GM12878 (cell line): Measurements from ENCODE around the gene EPHA8. TPM values are rescaled to one million over a fixed set of nuclear protein-coding genes. Genes with fewer than 3 reads are reported as not detected.

Experiments used
- ATAC-seq: fragments of 200-7000 bp; cut with Tn5 transposase; 3 replicates; pipeline ENCODE4 v1.9.1; 2020; ENCODE audit warnings: mild to moderate bottlenecking, moderate library complexity
- BruUV-seq: library from RNA; stranded (reverse); fragments of 400-500 nt; replicated peaks from 2 replicates; lab custom pipeline; 2021; lab: Mats Ljungman, UMichigan
- CTCF ChIA-PET: fragments of 300-600 bp; sonication (Branson Sonifier 250); formaldehyde crosslinking; extraction: SDS; loops from one replicate; lab custom pipeline; 2021; ENCODE audit warnings: inconsistent platforms; lab: Yijun Ruan, JAX
- POLR2A ChIA-PET: fragments of 350-600 bp; formaldehyde crosslinking; extraction: SDS; loops from one replicate; lab custom pipeline; 2021; ENCODE audit warnings: inconsistent platforms; lab: Charles Lee
- RAD21 ChIA-PET: fragments of 300-600 bp; sonication (Branson Sonifier 250); formaldehyde crosslinking; loops from one replicate; lab custom pipeline; 2023; ENCODE audit warnings: antibody characterized with exemption; ENCODE audit not compliant: unreplicated experiment; lab: Charles Lee
- SMC1A ChIA-PET: fragments of 300-600 bp; sonication (Branson Sonifier 250); formaldehyde crosslinking; loops from one replicate; lab custom pipeline; 2023; ENCODE audit not compliant: unreplicated experiment, uncharacterized antibody; lab: Charles Lee
- DNase-seq: peaks from one replicate; pipeline ENCODE4 v3.0.0-alpha.2; 2011; ENCODE audit warnings: low read depth, low spot score
- FAIRE-seq: peaks from 3 replicates; lab custom pipeline; 2011; peaks lifted over from hg19 to GRCh38; lab: Jason Lieb, UNC
- H2AFZ ChIP-seq: 2 replicates; pipeline ENCODE4 v1.6.0; 2011; ENCODE audit warnings: low read depth, low read length, control low read depth; ENCODE audit not compliant: control insufficient read depth
- H3K27ac ChIP-seq: 2 replicates; pipeline ENCODE4 v1.5.1; 2011; ENCODE audit warnings: control low read depth; ENCODE audit not compliant: control insufficient read depth, insufficient read depth
- H3K27me3 ChIP-seq, 2 experiments: replicated peaks in 1 of 2; 2 replicates each; pipeline versions ENCODE4 v1.6.0 to v1.6.1; 2011; ENCODE audit warnings: low read length in 1 of 2; ENCODE audit not compliant: control insufficient read depth in 2 of 2, insufficient read depth in 2 of 2
- H3K36me3 ChIP-seq, 2 experiments: 2 replicates each; pipeline ENCODE4 v1.5.1; 2011; ENCODE audit warnings: low read length in 1 of 2; ENCODE audit not compliant: control insufficient read depth in 2 of 2, insufficient read depth in 2 of 2
- H3K4me1 ChIP-seq: 2 replicates; pipeline ENCODE4 v1.6.1; 2011; ENCODE audit warnings: mild to moderate bottlenecking, low read length, moderate library complexity, mixed read lengths; ENCODE audit not compliant: control insufficient read depth, insufficient read depth
- H3K4me2 ChIP-seq: 2 replicates; pipeline ENCODE4 v1.6.0; 2011; ENCODE audit warnings: control low read depth; ENCODE audit not compliant: control insufficient read depth, insufficient read depth
- H3K4me3 ChIP-seq: fragments of 200-600 bp; sonication (generic); 2 replicates; pipeline ENCODE4 v1.5.1; 2016
- H3K79me2 ChIP-seq: 2 replicates; pipeline ENCODE4 v1.6.0; 2011; ENCODE audit warnings: low read length; ENCODE audit not compliant: control insufficient read depth, insufficient read depth
- H3K9ac ChIP-seq: 2 replicates; pipeline ENCODE4 v1.8.0; 2011; ENCODE audit warnings: low read length, control low read depth, mixed read lengths; ENCODE audit not compliant: control insufficient read depth, insufficient read depth
- H3K9me3 ChIP-seq: replicated peaks from 3 replicates; pipeline ENCODE4 v1.5.1; 2011; ENCODE audit warnings: mild to moderate bottlenecking, low read length; ENCODE audit not compliant: control insufficient read depth, insufficient read depth
- H4K20me1 ChIP-seq: 2 replicates; pipeline ENCODE4 v1.6.0; 2011; ENCODE audit not compliant: control insufficient read depth, insufficient read depth
- BHLHE40 ChIP-seq, 2 experiments: fragments of 450-650 bp in 1 of 2; IDR thresholded peaks; 2 replicates each; pipeline ENCODE4 v1.6.1; 2011 to 2017; ENCODE audit warnings: low read depth in 2 of 2, borderline replicate concordance in 1 of 2, improper control_type of control experiment in 1 of 2, low read length in 1 of 2, mild to moderate bottlenecking in 1 of 2
- CBFB ChIP-seq: IDR thresholded peaks from 2 replicates; pipeline ENCODE4 v1.6.1; 2016; ENCODE audit warnings: antibody characterized with exemption, low read depth
- CTCF ChIP-seq, 3 experiments: IDR thresholded peaks in 2 of 3; conservative IDR thresholded peaks in 1 of 3; 2 replicates each; pipeline ENCODE4 v1.5.1; 2011; ENCODE audit warnings: low read depth in 3 of 3, low read length in 3 of 3, mild to moderate bottlenecking in 3 of 3, control low read depth in 2 of 3, moderate library complexity in 2 of 3, inconsistent platforms in 1 of 3, mixed read lengths in 1 of 3; ENCODE audit not compliant: control insufficient read depth in 2 of 3, insufficient read depth in 1 of 3; ENCODE audit errors: extremely low read depth in 1 of 3
- MXI1 ChIP-seq: fragments of 150-350 bp; IDR thresholded peaks from 2 replicates; pipeline ENCODE4 v1.6.1; 2011; ENCODE audit warnings: low read depth, mild to moderate bottlenecking, inconsistent platforms, low read length, improper control_type of control experiment
- RB1 ChIP-seq: fragments of 450-650 bp; formaldehyde crosslinking; IDR thresholded peaks from 2 replicates; pipeline ENCODE4 v1.6.1; 2017; ENCODE audit warnings: mild to moderate bottlenecking, borderline replicate concordance
- TCF3 ChIP-seq: IDR thresholded peaks from 2 replicates; pipeline ENCODE4 v1.6.1; 2012; ENCODE audit warnings: low read depth, mild to moderate bottlenecking, low read length, borderline replicate concordance; ENCODE audit not compliant: insufficient read depth
- ZNF274 ChIP-seq: IDR thresholded peaks from one replicate; pipeline ENCODE4 v1.8.0; 2011; ENCODE audit not compliant: insufficient read length, insufficient read depth
- WGBS: methylation state at CpG from one replicate; pipeline ENCODE4 v1.1.6; 2016; ENCODE audit warnings: low lambda C conversion rate; ENCODE audit not compliant: insufficient replicate concordance, insufficient coverage; ENCODE audit errors: missing lambda C conversion rate; 5-methylcytosine and 5-hydroxymethylcytosine counted together
- in situ Hi-C: fragments of 300-500 bp; cut with MboI; formaldehyde crosslinking; loops from 9 replicates; pipeline ENCODE4 v1.14.3; 2018; ENCODE audit warnings: mixed read lengths
- intact Hi-C: fragments of 100-400 bp; cut with micrococcal nuclease; formaldehyde crosslinking; loops from one replicate; pipeline ENCODE4 v1.14.2; 2022; ENCODE audit not compliant: unreplicated experiment
- polyA plus RNA-seq, 11 experiments: library from polyadenylated mRNA; depleted of rRNA in 4 of 11; unstranded in 6 of 11; stranded (reverse) in 5 of 11; fragments of >200 nt; fragmentation: Nextera tagmentation in 4 of 11; fragmentation: Illumina TruSeq in 1 of 11; extraction: Ambion mirVana in 4 of 11; extraction: Trizol in 1 of 11; gene quantifications; 1 replicate in 1 of 11; 2 replicates in 10 of 11; pipeline versions ENCODE4 v1.2.1 to v1.2.3, GENCODE V29; 2011 to 2016; ENCODE audit warnings: inconsistent platforms in 2 of 11, missing spikeins in 2 of 11, low read depth in 1 of 11
- total RNA-seq, 4 experiments: library from RNA; depleted of rRNA in 3 of 4; stranded (reverse); fragments of >200 nt in 3 of 4; fragmentation: Illumina TruSeq in 1 of 4; extraction: Trizol in 1 of 4; gene quantifications; 2 replicates each; pipeline versions ENCODE4 v1.2.1 to v1.2.3, GENCODE V29; 2013 to 2021
- TF ChIP-seq, protein P1 (sequence below): IDR thresholded peaks from 2 replicates; pipeline ENCODE4 v1.6.1; 2012; ENCODE audit warnings: improper control_type of control experiment, low read depth, low read length; ENCODE audit not compliant: insufficient replicate concordance
- TF ChIP-seq, protein P2 (sequence below): IDR thresholded peaks from 2 replicates; pipeline ENCODE4 v1.6.1; 2011; ENCODE audit warnings: borderline replicate concordance, low read depth, mild to moderate bottlenecking, moderate library complexity, mixed read lengths, low read length; ENCODE audit not compliant: insufficient read depth; ENCODE audit errors: extremely low read length
- TF ChIP-seq, protein P3 (sequence below): IDR thresholded peaks from 2 replicates; pipeline ENCODE4 v1.6.1; 2012; ENCODE audit warnings: low read length, inconsistent platforms

The EPHA8 gene
- total and polyA plus RNA-seq, 10 of the 15 experiments (the other 5 are each of a cell fraction or from before 2014, with no cell fraction given), result not detected

DNA sequence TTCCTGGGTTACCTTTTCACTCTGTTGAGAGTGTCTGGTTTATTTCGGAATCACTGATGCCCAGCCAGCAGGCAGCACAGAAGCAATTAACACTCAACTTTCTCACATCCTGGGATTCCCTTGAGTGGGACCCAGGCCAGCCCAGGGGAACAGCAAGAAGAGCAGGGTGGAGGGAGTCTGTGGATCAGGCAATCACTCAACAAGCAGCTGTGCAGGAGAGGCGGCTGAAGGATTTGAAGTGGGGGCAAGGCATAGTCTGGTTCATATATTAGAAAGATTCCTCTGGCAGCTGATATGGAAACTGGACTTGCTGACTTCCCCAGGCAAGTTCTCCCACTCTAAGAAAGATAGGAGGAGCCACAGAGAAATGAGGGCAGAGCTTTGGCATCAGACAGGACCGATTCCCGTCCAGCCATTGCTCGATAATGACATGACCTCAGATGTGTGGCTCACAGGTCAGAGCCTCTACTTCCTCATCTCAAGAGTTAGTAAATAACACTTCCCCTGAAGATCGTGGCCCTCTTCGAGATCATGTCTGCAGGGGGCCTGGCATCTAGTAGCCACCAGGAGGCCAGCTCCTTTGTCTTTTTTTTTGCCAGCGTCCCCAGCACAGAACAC, 12.4 kb downstream of the EPHA8 start:
- no peaks in the 10 kb centered on the region; a peak in 1 of 4 replicates for H3K27me3 ChIP-seq
- no peaks in the 10 kb centered on the region for H3K36me3 ChIP-seq
- no TSS peak for BruUV-seq
- in situ Hi-C loops, result no loop called here
- H3K9me3 ChIP-seq, result peaks cover 2% of the 10 kb centered on the region; the same call in 1 of the 3 replicates
- no peak for ATAC-seq
- H4K20me1 ChIP-seq, result no peaks in the 10 kb centered on the region
- POLR2A ChIA-PET, result no interaction called here
- SMC1A ChIA-PET, result no interaction called here
- intact Hi-C loops, result no loop called here
- 27% methylated on average over 8 of the region's 8 CpGs for WGBS
- RAD21 ChIA-PET, result no interaction called here
- no peak overlapping the region for H2AFZ ChIP-seq
- no peak overlapping the region for H3K4me3 ChIP-seq
- no peak overlapping the region for H3K27ac ChIP-seq
- H3K9ac ChIP-seq, result no peak overlapping the region
- no peak for DNase-seq
- H3K79me2 ChIP-seq, result no peaks in the 10 kb centered on the region
- no peak for FAIRE-seq
- no peaks in the 10 kb centered on the region for H3K4me1 ChIP-seq
- H3K4me2 ChIP-seq, result no peak overlapping the region
- no peak for TF ChIP-seq MXI1
- no peak for TF ChIP-seq ZNF274
- TF ChIP-seq CBFB, result no peak
- TF ChIP-seq CTCF (IDR thresholded peaks at IDR 0.05 in 2 of 3, conservative IDR thresholded peaks at IDR 0.05 in 1 of 3; ENCODE audit: control insufficient read depth in 2 of 3, extremely low read depth in 1 of 3, insufficient read depth in 1 of 3, low read depth in 3 of 3, low read length in 3 of 3), result no peak
- no peak for TF ChIP-seq BHLHE40 (IDR thresholded peaks at IDR 0.05; ENCODE audit: borderline replicate concordance in 1 of 2, low read depth in 2 of 2, low read length in 1 of 2)
- TF ChIP-seq, protein P1, sequence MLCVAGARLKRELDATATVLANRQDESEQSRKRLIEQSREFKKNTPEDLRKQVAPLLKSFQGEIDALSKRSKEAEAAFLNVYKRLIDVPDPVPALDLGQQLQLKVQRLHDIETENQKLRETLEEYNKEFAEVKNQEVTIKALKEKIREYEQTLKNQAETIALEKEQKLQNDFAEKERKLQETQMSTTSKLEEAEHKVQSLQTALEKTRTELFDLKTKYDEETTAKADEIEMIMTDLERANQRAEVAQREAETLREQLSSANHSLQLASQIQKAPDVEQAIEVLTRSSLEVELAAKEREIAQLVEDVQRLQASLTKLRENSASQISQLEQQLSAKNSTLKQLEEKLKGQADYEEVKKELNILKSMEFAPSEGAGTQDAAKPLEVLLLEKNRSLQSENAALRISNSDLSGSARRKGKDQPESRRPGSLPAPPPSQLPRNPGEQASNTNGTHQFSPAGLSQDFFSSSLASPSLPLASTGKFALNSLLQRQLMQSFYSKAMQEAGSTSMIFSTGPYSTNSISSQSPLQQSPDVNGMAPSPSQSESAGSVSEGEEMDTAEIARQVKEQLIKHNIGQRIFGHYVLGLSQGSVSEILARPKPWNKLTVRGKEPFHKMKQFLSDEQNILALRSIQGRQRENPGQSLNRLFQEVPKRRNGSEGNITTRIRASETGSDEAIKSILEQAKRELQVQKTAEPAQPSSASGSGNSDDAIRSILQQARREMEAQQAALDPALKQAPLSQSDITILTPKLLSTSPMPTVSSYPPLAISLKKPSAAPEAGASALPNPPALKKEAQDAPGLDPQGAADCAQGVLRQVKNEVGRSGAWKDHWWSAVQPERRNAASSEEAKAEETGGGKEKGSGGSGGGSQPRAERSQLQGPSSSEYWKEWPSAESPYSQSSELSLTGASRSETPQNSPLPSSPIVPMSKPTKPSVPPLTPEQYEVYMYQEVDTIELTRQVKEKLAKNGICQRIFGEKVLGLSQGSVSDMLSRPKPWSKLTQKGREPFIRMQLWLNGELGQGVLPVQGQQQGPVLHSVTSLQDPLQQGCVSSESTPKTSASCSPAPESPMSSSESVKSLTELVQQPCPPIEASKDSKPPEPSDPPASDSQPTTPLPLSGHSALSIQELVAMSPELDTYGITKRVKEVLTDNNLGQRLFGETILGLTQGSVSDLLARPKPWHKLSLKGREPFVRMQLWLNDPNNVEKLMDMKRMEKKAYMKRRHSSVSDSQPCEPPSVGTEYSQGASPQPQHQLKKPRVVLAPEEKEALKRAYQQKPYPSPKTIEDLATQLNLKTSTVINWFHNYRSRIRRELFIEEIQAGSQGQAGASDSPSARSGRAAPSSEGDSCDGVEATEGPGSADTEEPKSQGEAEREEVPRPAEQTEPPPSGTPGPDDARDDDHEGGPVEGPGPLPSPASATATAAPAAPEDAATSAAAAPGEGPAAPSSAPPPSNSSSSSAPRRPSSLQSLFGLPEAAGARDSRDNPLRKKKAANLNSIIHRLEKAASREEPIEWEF, result no peak
- TF ChIP-seq TCF3, result no peak
- TF ChIP-seq, protein P2, sequence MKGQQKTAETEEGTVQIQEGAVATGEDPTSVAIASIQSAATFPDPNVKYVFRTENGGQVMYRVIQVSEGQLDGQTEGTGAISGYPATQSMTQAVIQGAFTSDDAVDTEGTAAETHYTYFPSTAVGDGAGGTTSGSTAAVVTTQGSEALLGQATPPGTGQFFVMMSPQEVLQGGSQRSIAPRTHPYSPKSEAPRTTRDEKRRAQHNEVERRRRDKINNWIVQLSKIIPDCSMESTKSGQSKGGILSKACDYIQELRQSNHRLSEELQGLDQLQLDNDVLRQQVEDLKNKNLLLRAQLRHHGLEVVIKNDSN, result no peak
- no peak for TF ChIP-seq RB1
- TF ChIP-seq, protein P3, sequence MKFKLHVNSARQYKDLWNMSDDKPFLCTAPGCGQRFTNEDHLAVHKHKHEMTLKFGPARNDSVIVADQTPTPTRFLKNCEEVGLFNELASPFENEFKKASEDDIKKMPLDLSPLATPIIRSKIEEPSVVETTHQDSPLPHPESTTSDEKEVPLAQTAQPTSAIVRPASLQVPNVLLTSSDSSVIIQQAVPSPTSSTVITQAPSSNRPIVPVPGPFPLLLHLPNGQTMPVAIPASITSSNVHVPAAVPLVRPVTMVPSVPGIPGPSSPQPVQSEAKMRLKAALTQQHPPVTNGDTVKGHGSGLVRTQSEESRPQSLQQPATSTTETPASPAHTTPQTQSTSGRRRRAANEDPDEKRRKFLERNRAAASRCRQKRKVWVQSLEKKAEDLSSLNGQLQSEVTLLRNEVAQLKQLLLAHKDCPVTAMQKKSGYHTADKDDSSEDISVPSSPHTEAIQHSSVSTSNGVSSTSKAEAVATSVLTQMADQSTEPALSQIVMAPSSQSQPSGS, result no peak
- TF ChIP-seq, all 136 proteins: peak for 0
- CTCF ChIA-PET, result interaction anchor here (0.6 to 1.3 kb wide), 3 partner anchors 38 to 129 kb away, joined by 3 read pairs; no protein-coding TSS in a partner anchor
